ENCODE measurements around the gene DENND2D. TPM values are rescaled to one million over a fixed set of nuclear protein-coding genes. Genes with fewer than 3 reads are reported as not detected.

The DENND2D gene
- total and polyA plus RNA-seq, 9 of the 15 experiments (the other 6 are each of a cell fraction or from before 2014, with no cell fraction given) = 0.08 to 0.44 (median 0.13) TPM; not detected in 6

DNA sequence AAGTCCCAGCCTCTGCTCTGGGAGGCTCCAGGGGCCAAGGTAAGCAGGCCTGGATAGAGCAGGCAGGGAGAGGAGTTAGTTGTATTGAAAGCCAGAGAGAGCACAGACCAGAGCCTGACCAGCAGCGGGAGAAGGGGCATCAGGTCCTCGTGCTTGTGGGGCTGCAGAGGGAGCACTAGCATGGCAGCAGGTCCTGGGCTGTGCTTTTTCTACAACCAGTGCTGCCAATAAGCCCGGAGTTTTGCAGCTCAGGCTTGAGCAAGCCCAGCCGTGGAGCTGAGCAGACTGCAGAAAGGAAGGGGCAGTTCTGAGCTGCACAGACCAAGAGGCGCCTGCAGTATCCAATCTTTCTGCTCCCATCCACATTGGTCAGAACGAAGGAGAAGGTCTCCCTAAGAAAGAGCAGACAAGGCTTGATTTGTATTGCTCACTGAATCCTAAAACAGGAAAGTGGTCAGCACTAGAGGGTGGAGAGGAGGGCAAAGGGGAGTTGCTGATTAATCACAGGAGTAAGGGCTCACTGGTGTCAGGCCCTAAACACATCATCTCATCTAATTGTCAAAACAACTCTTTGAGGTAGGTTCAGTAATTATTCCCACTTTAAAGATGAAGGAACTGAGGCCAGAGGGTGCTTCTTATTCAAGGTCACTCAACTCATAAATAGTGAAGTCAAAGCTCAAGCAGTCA, 2.7 kb downstream of the DENND2D start (continued):
- no peak for TF ChIP-seq MCM7 (IDR thresholded peaks at IDR 0.05)
- no peak for TF ChIP-seq NBN (IDR thresholded peaks at IDR 0.05; ENCODE audit: low read depth)
- TF ChIP-seq ZNF232 (CRISPR knock-in tag; IDR thresholded peaks at IDR 0.05) = no peak
- TF ChIP-seq ZNF830 (CRISPR knock-in tag; IDR thresholded peaks at IDR 0.05) = no peak
- TF ChIP-seq NUFIP1 (IDR thresholded peaks at IDR 0.05; ENCODE audit: partially characterized antibody) = no peak
- TF ChIP-seq, protein P1, sequence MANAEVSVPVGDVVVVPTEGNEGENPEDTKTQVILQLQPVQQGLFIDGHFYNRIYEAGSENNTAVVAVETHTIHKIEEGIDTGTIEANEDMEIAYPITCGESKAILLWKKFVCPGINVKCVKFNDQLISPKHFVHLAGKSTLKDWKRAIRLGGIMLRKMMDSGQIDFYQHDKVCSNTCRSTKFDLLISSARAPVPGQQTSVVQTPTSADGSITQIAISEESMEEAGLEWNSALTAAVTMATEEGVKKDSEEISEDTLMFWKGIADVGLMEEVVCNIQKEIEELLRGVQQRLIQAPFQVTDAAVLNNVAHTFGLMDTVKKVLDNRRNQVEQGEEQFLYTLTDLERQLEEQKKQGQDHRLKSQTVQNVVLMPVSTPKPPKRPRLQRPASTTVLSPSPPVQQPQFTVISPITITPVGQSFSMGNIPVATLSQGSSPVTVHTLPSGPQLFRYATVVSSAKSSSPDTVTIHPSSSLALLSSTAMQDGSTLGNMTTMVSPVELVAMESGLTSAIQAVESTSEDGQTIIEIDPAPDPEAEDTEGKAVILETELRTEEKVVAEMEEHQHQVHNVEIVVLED (CRISPR knock-in tag; IDR thresholded peaks at IDR 0.05) = 0 out of 2 replicates have a peak, but pooled peaks have one; percentile 12
- TF ChIP-seq KLF10 (CRISPR knock-in tag; IDR thresholded peaks at IDR 0.05) = no peak
- peak; percentile 28; the same call in 1 of the 2 replicates for TF ChIP-seq ESRRA (IDR thresholded peaks at IDR 0.05; ENCODE audit: borderline replicate concordance, low read depth)
- TF ChIP-seq, protein P2, sequence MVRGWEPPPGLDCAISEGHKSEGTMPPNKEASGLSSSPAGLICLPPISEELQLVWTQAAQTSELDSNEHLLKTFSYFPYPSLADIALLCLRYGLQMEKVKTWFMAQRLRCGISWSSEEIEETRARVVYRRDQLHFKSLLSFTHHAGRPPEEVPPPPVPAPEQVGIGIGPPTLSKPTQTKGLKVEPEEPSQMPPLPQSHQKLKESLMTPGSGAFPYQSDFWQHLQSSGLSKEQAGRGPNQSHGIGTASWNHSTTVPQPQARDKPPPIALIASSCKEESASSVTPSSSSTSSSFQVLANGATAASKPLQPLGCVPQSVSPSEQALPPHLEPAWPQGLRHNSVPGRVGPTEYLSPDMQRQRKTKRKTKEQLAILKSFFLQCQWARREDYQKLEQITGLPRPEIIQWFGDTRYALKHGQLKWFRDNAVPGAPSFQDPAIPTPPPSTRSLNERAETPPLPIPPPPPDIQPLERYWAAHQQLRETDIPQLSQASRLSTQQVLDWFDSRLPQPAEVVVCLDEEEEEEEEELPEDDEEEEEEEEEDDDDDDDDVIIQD (CRISPR knock-in tag; IDR thresholded peaks at IDR 0.05) = no peak
- no peak for TF ChIP-seq HMG20B (CRISPR knock-in tag; IDR thresholded peaks at IDR 0.05)
- peak; percentile 31; the same call in 1 of the 2 replicates for TF ChIP-seq MYC (IDR thresholded peaks at IDR 0.05; ENCODE audit: low read depth, low read length)
- no peak for TF ChIP-seq MYC (CRISPR knock-in tag; IDR thresholded peaks at IDR 0.05; ENCODE audit: borderline replicate concordance, low read depth)
- no peak for TF ChIP-seq ZNF23 (CRISPR knock-in tag; IDR thresholded peaks at IDR 0.05)
- TF ChIP-seq SREBF1 (IDR thresholded peaks at IDR 0.05; ENCODE audit: borderline replicate concordance, low read depth, low read length) = no peak
- TF ChIP-seq, protein P3, sequence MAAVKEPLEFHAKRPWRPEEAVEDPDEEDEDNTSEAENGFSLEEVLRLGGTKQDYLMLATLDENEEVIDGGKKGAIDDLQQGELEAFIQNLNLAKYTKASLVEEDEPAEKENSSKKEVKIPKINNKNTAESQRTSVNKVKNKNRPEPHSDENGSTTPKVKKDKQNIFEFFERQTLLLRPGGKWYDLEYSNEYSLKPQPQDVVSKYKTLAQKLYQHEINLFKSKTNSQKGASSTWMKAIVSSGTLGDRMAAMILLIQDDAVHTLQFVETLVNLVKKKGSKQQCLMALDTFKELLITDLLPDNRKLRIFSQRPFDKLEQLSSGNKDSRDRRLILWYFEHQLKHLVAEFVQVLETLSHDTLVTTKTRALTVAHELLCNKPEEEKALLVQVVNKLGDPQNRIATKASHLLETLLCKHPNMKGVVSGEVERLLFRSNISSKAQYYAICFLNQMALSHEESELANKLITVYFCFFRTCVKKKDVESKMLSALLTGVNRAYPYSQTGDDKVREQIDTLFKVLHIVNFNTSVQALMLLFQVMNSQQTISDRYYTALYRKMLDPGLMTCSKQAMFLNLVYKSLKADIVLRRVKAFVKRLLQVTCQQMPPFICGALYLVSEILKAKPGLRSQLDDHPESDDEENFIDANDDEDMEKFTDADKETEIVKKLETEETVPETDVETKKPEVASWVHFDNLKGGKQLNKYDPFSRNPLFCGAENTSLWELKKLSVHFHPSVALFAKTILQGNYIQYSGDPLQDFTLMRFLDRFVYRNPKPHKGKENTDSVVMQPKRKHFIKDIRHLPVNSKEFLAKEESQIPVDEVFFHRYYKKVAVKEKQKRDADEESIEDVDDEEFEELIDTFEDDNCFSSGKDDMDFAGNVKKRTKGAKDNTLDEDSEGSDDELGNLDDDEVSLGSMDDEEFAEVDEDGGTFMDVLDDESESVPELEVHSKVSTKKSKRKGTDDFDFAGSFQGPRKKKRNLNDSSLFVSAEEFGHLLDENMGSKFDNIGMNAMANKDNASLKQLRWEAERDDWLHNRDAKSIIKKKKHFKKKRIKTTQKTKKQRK (IDR thresholded peaks at IDR 0.05; ENCODE audit: borderline replicate concordance, low read depth, low read length) = no peak
- TF ChIP-seq, protein P4, sequence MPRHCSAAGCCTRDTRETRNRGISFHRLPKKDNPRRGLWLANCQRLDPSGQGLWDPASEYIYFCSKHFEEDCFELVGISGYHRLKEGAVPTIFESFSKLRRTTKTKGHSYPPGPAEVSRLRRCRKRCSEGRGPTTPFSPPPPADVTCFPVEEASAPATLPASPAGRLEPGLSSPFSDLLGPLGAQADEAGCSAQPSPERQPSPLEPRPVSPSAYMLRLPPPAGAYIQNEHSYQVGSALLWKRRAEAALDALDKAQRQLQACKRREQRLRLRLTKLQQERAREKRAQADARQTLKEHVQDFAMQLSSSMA (CRISPR knock-in tag; IDR thresholded peaks at IDR 0.05) = no peak
- TF ChIP-seq, protein P5, sequence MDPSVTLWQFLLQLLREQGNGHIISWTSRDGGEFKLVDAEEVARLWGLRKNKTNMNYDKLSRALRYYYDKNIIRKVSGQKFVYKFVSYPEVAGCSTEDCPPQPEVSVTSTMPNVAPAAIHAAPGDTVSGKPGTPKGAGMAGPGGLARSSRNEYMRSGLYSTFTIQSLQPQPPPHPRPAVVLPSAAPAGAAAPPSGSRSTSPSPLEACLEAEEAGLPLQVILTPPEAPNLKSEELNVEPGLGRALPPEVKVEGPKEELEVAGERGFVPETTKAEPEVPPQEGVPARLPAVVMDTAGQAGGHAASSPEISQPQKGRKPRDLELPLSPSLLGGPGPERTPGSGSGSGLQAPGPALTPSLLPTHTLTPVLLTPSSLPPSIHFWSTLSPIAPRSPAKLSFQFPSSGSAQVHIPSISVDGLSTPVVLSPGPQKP (CRISPR knock-in tag; IDR thresholded peaks at IDR 0.05) = no peak
- no peak for TF ChIP-seq CBX1 (IDR thresholded peaks at IDR 0.05; ENCODE audit: low read depth)

All from K562 (cell line).